Fibroblast of villous mesenchyme (primary cell): ENCODE results near the gene UBE2I. TPM values are rescaled to one million over a fixed set of nuclear protein-coding genes. Genes with fewer than 3 reads are reported as not detected.

Experiments
- DNase-seq: peaks from one replicate; pipeline ENCODE4 v3.0.0-alpha.2; 2010; ENCODE audit warnings: low read depth
- H3K4me3 ChIP-seq: 2 replicates; pipeline ENCODE4 v1.5.1; 2011; ENCODE audit warnings: low read depth, mild to moderate bottlenecking, low read length
- total RNA-seq: library from RNA; depleted of rRNA; stranded (reverse); fragments of >200 nt; gene quantifications from 2 replicates; pipeline ENCODE4 v1.2.3, GENCODE V29; 2012
- TF ChIP-seq, protein P1 (sequence below): IDR thresholded peaks from 2 replicates; pipeline ENCODE4 v1.5.1; 2012; ENCODE audit warnings: low read depth, mild to moderate bottlenecking, low read length; ENCODE audit not compliant: insufficient read depth

The UBE2I gene
- total RNA-seq, 1 donor = 44.9 TPM

DNA sequence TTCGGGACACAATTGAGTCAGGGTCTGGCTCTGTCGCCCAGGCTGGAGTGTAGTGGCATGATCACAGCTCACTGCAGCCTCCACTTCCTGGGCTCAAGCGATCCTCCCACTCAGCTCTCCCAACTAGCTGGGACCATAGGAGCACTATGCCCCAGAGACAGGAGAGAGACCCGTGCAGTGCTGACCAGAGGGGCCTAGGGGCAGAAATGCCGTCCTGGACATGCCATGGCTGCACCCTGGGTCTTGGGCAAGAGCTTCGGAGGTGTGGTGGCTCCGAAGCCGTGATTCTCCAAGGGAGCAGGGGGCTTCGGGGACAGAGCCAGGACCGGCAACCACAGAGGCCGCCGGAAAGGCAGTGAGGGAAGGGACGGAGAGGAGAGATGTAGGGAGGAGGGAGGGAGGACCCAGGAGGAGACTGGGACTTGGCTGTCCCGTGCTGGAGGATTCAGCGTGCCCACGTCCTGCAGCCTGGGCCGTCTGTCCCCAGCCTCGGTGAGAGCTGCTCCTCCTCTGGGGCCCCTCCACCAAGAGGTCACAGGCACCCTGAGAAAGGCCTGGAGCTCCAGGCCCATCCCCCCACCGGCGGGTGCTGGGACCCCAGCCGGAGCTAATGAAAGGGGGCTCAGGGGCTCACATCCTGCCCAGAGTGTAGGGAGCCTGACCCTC, 31.7 kb upstream of the UBE2I start:
- TF ChIP-seq, protein P1, sequence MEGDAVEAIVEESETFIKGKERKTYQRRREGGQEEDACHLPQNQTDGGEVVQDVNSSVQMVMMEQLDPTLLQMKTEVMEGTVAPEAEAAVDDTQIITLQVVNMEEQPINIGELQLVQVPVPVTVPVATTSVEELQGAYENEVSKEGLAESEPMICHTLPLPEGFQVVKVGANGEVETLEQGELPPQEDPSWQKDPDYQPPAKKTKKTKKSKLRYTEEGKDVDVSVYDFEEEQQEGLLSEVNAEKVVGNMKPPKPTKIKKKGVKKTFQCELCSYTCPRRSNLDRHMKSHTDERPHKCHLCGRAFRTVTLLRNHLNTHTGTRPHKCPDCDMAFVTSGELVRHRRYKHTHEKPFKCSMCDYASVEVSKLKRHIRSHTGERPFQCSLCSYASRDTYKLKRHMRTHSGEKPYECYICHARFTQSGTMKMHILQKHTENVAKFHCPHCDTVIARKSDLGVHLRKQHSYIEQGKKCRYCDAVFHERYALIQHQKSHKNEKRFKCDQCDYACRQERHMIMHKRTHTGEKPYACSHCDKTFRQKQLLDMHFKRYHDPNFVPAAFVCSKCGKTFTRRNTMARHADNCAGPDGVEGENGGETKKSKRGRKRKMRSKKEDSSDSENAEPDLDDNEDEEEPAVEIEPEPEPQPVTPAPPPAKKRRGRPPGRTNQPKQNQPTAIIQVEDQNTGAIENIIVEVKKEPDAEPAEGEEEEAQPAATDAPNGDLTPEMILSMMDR = no peak
- no peak for DNase-seq
- H3K4me3 ChIP-seq = no peak overlapping the region

DNA sequence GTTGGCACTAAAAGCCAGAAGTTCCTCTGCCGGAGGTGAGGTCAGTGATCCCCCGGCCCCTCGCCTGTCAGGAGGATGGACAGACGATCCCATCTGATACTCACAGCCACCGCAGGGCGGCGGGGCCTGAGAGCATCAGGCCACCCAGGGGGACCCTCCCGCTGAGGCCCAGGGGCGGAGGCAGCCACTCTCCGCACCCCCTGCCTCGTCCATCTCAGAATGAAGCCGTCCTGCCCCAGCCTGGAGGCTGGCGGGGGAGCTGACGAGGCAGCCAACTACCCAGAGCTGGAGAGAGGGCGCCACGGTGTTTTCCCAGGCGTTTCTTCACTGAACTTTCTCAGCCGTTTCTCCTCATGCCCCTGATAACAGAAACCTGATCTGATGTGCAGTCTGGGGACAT, 31.0 kb upstream of the UBE2I start:
- TF ChIP-seq, protein P1 = no peak
- no peak for DNase-seq
- no peak overlapping the region for H3K4me3 ChIP-seq

DNA sequence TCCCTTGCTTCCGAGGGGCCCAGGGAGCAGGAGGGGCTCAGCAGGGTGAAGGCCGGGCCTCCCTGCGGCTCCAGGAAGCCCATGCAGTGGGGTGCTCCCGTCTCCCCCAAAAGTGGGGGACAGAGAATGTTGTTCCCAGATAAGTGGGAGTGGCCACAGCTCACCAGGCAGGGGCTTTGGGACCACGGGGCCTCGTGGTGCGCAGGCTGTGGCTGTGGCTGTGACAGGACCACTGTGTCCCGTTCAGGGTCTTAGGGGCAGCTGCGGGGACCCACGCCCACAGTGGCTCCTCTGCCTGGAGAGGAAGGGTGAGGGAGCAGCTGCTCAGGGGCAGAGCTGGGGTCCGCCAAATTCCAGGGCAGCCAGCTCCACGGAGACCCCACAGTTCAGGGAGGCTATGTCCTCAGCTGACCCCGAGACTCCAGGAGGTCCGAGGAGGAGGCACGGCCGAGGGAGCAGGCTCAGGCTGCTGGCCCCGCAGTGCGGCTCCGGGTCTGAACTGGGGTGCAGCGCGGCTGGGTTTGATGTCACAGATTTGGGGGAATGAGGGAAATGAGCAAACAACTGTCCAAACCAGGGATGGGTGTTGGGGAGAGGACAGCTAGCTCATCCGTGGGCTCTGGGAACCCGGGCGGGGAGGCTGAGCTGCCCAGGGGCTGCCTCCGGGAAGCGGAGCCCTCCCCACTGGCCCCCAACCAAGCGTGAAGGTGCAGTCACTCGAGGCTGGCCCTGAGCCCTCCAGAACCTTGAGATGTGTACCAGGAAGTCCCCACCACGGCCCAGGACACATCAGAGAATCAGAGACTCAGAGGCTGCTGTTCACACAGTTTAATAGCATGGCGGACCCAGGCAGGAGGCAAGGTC, 30.1 kb upstream of the UBE2I start:
- DNase-seq = no peak
- TF ChIP-seq, protein P1 = no peak
- H3K4me3 ChIP-seq = no peak overlapping the region

DNA sequence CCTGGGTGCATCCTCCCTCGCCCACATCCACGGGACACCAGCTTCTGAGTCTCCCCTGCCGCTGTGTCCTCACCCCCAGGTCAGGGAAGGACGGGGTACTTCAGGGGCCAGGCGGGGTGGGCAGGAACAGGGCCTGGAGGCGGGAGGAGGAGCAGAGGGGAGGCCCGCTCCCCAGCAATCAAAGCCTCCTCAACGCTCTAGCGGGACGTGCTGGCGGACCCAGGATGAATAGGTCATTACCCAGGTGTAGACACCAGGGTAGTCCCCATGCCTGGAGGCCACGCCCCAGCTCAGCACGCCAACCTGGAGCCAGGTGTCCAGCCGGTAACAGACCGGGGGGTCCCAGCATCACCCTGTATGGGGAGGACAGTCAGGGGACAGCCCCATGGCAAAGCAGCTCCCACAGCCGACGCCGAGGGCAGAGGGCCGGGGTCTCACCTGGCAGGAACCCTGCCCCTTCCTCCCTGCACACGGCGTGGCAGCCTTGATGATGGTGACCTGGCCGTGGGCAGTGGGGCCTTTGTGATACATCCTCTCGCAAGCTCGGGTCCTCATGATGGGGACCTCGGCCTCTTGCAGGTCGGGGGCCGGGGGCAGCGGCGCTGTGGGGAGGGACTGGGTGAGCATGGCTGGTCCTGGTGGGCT, 29.4 kb upstream of the UBE2I start:
- TF ChIP-seq, protein P1 = no peak
- no peak for DNase-seq
- no peak overlapping the region for H3K4me3 ChIP-seq

DNA sequence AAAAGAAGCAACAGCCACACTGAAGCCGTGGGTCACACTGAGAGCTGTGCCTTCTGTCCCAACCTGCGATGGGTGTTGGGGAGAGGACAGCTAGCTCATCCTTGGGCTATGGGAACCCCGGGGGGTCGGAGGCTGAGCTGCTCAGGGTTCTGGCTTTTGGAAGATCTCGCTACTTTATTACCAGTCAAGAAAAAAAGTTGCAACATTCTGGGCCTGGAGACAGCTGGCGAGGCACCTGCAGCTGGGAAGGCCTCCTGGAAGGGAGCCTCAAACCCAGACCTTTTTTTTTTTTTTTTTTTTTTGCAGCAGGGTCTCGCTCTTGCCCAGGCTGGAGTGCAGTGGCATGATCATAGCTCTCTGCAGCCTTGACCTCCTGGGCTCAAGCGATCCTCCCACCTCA, 28.7 kb upstream of the UBE2I start:
- no peak for DNase-seq
- TF ChIP-seq, protein P1 = no peak
- no peak overlapping the region for H3K4me3 ChIP-seq

DNA sequence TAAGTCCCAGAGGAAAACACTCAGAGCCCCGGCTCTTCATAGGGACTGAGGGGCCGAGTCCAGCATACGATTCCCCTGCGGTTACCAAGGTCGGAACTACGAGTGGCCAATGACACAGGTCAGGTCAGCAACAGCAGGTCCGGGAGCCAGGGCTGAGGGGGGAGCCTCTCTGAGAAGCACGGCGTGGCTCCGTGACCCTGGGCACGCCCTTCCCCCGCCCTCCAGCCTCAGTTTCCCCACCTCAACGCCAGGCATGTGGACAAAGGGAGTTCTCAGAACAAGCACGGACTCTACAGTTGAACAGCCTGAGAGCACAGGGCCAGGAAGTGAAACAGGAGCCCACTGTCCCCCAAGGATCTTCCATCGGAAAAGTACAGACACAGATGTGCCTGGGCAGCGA, 27.9 kb upstream of the UBE2I start:
- H3K4me3 ChIP-seq = no peak overlapping the region
- no peak for DNase-seq
- TF ChIP-seq, protein P1 = no peak
